HG03060 (cell line): Measurements from ENCODE around the gene GNA12.
"Not testable (repeated sequence)": the region's sequence is repeated elsewhere in the genome, so short reads cannot be mapped to it uniquely, and the experiment has no call there.

ENCODE experiments used
- ATAC-seq: cut with Tn5 transposase; IDR thresholded peaks from one replicate; pipeline ENCODE4 v1.9.1; 2021; ENCODE audit warnings: low read depth, moderate number of reproducible peaks; ENCODE audit not compliant: unreplicated experiment

The GNA12 gene

DNA sequence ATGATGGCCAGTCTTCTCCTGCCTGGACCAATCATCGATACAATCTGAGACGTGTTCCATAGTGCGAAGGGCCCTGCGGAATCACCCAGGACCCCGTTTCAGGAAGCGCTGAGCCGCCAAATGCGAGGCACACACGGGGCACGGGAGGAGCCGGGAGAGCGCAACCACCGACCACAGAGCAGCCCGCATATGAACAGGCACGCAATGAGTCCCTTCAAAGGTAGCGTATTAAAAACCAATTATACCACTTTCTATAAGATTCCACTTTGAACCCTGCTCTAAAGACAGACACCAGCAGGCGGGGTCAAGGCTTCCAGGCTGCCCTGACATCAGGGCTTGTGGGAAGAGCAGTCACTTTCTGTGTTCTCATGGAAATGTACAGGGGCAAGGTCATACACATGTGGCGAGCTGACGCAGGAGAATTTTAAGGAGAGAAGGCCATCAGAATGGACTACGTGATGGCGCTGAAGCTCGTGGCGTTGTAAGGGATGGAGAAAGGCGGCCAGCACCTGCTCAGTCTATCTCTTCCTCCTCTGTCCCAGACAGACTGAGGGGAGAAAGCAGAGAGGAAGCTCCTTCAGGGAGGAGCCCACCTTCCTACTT lies 109.9 kb downstream of the GNA12 start:
- ATAC-seq, result no peak

DNA sequence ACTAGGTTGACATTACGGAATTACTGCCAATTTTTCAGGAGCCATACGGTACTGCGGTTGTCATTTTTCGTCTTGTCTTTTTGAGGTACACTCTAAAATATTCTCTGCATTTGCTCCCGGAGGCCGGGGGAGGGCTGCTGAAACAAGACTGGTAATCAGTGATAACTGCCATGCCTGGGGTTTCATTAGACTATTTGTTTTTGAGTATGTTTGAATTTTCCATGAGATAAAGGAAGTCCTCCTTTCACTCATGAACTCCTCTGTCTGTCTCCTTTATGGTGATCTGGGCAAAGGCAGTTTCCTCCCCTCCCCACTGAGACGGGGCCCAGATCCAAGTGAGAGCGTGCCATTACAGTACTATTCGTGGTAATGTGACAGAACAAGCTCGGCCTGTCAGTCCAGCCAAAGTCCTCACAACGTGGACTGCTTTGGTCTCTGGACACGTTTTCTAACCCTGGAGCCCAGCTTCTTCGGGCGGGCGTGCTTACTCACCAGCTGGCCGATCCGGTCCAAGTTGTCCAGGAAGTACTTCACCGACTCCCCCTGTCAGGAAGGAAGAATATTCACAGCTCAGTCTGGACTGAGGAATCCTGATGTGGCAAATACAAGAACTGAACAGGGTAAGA lies 111.0 kb downstream of the GNA12 start:
- ATAC-seq, result no peak

DNA sequence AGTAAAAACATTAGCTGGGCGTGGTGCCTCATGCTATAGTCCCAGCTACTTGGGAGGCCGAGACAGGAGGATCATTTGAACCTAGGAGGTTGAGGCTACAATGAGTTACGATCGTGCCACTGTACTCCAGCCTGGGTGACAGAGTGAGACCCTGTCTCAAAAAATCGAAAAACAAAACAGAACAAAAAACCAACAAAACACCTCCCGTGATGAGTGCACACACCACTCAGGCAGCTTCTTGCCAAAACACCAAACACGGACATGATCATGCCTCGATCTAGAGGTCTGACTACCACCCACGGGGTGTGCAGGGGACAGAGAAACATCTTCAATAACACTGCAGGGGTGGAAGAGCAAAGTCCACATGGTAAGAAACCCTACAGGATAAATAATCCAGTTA lies 111.7 kb downstream of the GNA12 start:
- ATAC-seq, result no peak

DNA sequence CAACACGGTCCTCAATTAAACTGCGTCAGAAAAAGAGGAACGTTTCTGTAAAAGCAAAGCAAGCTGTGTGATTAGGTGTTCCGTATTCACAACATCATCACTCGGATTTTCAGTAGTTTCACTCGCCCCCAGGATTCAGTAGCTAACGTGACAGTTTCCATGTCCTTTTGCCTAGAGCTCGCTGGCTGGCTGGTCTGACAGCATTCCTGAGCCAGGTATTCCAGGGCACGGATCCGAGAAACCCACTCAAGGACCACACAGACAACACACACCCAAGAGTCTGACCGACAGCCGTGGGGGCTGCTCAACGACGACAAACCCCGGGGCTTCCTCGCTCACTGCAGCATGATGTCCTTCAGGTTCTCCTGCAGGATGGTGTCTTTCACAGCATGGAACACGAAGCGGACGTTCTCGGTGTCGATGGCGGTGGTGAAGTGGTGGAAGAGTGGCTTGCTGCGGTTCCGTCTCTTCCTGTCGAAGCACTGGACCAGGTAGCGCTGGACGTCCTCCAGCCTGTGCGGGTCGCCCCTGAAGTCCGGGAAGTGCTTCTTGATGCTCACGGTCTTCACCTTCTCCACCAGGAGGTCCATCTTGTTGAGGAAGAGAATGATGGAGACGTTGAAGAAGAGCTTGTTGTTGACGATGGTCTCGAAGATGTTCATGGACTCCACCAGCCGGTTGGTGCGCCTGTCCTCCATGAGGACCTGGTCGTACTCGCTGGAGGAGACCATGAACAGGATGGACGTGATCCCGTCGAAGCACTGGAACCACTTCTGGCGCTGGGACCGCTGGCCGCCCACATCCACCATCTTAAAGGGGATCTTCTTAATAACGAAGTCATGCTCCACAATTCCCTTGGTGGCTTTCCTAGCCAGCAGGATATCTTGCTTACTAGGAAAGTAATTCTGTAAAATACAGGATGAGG lies 113.0 kb downstream of the GNA12 start:
- no peak for ATAC-seq

DNA sequence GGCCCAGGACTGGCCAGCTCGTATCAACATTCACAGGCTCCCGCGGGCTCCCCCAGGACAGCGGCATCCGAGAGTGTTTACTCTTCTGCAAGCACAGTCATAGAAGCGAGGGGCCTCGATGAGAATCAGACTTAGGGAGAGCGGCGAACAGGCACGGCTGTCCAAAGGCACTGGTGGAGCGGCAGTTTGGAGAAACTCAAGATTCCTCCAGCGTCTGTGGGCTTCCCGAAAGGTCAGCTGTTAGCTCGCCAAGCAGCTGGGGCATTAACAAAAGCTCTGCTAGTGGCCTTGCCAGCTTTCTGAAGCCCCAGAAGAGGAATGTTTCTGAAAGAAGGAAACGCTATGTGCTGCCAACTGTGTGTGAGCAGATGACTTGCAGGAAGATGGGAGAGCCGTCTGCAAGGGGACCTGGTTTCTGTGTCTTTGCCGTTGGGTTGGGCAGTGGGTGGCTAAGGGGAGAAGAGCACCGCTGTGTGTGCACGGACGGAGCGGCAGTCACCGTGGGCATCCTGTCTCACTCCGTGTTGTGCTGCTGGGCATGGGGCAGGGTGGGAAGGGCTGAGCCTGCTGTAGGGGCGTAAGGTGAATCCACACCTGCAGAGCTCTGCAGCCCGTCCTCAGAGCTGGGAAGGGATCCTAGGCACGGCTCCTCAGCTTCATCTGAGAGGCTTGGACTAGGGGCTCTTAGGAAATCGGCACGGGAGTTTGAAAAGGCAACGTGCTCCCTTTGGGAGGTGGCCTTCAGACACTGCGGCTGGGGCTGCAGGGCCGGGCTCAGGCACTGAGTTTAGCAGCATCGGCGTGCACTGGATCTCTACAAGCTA lies 114.0 kb downstream of the GNA12 start:
- ATAC-seq, result no peak

DNA sequence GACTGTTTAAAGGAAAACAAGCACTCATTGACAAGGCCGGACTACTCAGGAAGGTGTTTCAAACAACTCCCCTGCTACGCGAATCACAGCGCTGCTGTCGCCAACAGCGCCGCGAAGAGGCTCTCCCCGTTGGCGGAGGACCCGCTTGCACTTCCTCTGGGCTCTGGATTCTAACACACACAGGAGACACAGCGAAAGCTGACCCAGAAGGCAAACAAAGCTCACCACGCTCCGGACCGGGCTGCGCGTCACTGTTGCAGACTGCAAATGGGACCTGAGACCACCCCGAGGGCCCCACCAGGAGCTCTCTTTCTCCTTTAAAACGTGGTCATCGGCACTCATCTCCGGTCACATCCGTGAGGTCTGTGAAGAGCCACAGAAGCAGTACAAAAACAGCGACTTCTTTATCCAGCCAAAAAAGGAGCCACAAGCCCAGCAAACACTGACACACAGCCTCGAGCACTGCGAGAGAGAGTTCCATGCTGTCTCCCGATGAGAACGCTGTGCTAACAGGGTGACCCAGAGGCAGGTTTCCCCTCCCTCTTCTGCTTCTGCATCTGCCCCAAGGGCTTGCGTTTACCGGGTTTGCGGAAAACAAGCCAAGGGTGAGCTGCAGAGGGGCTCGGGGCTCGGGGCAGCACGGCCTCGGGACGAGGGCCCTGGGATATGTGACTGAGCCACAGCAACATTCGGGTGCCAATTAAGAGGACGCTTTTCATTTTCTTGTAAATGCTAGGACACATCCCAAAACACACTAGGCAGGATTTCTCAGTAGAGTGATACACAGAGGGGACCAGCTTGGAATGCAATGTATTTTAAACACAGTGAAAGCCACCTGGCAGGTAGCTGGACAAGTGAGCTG lies 114.8 kb downstream of the GNA12 start:
- ATAC-seq, result no peak

DNA sequence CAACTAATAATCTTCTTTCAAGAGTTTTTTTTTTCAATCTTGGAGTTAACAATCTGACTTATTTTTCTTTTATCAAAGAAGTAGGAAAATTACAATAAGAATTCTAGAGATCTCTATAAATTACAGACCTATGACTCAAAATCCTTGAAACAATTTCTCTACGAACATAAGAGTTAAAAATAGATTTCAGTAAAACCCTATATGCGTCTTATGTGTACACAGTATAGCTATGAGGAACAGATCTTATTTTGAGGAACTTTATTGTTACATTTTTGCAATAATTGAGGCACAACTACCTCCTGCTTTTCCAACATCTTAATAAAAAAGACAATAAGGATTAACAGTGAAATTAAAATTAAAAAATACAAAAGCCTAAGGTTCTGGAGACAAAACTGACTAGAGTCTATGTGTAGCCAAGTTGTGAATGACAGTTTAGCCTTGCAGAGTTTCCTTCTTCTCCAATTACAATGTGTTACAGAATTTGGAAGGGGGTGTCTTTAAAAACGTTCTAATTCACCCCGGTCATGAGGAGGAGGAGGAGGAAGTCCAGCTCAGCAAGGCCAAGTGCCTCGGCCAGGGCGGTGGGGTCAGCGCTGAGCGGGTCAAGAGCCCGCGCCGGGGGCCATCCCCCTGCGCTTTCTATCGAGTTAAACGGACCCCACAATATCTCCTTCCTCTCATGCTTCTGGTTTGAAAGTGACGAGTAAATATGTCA lies 115.6 kb downstream of the GNA12 start:
- ATAC-seq, result no peak

DNA sequence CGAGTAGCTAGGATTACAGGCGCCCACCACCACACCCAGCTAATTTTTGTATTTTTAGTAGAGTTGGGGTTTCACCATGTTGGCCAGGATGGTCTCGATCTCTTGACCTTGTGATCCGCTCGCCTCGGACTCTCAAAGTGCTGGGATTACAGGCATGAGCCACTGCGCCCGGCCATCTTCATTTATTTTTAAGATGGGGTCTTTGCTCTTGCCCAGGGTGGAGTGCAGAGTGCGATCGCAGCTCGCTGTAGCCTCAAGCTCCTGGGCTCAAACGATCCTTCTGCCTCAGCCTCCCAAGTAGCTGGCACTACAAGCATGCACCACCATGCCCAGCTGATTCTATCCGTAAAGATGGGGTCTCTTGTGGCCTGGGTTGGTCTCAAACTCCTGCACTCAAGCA lies 116.9 kb downstream of the GNA12 start:
- ATAC-seq, result not testable (repeated sequence)

DNA sequence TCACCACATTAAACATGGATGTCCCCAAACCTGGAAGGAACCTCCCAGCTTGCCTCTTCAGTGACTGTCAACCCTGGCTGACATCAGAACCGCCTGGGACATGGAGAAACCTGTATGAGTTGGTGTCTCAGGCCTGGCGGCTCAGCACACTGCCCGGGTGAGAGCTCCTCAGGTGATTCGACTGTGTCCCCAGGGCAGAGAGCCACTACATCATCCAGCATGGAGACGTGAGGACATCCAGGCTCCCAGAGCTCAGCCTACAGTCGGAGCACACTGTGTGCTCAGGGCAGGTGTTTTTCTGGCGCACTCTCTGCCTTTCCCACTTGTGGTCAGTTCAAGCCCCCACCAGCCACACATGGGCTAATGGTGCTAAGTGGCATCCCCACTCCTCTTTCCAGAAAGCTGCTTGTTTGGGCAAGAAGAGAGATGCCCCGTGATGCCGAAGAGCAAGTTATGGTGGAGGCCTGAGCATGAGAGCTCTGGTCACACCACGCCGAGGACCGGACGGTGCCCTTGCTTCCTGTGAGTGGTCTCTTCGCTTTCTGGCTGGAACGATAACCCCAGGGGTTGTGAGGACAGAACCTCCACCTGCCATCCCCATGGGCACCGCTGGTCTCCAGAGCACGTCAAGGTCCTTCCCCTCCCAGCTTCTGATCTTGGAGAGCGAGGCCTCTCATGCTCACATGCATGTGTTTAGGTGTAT lies 117.6 kb downstream of the GNA12 start:
- ATAC-seq, result no peak

DNA sequence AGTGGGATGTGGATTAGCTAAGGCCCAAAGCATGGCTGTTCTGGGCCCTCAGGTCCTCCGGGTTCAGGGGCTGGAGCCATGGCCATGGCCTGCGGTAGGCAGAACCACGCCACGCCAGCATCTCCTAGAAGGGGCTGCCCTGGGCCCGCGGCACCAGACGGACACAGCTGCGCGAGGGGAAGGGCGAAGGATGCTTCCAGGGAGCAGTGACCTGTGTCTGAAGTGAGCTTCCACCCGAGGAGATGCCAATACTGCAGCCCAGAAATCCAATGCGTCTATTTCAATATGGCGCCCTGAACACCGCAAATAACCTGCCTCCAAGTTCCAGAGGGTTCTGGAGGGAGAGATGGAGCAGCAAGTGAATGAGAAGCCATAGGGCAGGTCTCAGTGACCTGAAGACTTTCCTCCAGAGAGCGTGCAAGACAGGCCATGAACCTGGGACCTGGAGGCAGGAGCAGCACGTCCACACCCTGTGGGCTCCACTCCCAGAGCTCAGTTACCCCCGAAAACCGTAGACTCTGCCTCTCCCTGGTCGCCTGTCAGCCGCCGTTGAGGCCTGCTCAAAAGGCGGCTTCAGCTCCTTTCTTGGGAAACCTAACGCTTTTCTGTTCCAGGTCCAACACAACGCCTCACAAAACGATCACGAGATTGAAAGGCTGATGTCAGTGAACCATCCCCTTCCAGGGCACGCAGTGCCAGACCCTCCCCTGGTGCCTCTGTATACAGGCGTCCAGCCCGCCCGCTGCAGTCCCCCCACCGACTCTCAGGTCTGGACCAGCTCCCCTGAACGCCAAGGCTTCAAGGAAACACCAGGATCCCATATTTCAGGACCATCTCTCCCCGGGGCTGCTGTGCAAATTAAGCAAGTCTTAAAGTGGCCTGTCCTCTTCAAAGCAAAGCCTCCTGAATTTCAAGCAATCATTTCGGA lies 118.7 kb downstream of the GNA12 start:
- ATAC-seq, result no peak

DNA sequence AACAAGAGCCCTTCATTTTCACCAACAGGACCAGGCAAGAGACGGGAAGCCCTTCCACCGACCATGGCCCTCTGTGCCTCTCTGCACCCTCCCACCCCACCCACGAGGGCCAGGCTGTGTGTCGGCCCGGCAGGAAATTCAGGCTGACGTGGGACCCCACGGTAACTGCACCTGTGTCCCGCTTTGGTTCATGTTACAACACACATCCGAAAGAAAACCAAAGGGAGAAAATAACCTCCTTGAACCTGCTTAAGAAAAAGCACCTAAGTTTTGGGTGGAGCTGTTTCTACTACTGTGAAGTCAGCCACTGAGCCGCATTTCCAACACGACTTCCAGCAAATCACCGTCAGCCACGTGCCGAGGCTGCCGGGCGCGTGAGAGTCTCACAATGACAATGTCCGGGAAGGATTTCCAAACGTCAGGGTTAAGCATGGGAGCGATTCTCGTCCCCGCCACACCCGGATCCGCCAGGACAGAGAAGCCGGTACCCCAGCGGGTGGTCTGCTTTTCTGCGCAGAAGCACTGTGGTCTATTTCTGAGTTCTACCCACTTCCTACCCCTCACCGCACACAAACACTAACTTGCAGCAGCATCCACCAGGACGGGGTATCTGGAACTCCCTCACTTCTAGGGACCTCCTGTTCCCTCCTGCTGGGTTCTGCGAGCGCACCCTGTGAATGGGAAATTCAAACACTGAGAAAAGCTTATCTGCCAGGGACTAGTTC lies 119.5 kb downstream of the GNA12 start:
- no peak for ATAC-seq

DNA sequence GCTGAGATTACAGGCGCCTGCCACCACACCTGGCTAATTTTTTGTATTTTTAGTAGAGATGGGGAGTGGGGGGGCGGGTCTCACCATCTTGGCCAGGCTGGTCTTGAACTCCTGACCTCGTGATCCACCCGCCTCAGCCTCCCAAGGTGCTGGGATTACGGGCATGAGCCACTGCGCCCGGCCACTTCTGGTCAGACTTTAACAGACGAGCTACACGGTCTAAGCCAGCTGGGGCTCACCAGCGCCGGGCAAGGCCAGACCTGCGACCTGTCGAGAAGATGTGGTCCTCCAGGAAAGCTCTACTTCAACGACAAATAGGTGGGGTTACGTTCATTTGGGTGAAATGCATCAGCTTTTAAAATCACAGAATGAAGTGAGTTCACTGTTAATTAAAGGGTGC lies 120.1 kb downstream of the GNA12 start:
- ATAC-seq, result not testable (repeated sequence)

DNA sequence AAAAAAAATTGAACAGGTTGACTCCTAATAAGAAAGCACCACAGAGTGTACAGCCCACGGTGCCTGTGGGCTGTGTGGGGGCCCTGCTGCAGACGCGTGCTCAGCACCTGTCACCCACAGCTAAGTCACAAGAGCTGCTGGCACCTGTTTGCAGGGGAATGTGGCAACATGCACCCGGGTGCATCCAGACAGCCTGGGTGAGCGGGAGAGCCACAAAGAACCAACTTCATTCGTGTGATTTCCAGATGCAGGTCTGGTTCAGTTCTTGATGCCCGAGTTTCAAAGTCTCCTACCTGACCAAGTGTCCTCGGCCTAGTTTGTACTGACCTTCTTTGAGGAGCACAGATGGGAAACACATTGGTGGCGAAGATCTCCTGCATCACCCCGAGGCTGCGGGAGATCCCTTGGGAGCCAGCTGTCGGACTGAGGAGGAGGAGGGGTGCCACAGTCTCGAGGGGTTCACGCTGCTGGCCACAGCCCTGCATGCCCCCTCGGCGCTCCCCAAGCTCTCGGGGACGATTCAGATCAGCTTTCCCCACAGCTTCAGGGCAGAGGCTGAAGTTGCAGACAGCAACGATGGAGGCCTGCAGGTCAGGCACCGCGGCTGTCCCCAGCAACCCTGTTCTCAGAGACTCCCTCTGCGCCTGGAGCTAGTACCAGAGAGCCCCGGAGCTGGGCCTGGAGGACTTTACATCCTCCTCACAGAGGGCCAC lies 120.8 kb downstream of the GNA12 start:
- ATAC-seq, result no peak

DNA sequence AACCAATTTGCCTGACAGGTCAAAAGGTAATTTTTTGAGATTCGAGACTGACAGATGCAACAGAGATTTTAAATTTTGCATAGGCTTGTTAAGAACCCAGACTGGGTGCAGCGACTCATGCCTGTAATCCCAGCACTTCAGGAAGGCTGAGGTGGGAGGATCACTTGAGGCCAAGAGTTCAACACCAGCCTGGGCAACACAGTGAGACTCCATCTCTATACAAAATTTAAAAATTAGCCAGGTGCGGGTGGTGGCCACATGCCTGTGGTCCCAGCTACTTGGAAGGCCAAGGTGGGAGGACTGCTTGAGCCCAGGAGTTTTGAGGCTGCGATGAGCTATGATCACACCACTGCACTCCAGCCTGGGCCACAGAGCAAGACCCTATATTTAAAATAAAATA lies 121.5 kb downstream of the GNA12 start:
- ATAC-seq, result no peak

DNA sequence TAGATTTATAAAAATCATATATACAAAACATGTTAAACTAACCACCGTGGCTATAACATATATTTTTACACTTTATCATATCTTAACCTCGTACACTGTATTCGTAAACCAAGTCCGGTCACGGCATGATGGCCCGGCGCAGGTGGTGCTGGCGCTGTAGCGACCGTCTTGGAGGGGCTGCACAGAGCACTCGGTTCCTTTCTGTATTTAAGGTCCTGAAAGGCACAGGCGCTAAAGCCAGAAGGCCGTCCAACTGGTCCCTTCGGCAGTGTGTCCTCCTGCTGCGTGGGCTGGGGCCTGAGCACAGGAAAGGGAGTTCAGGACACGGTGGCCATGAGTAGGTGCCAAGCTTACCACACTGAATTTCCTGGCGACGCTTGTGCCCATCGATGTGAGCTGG lies 122.3 kb downstream of the GNA12 start:
- ATAC-seq, result no peak

DNA sequence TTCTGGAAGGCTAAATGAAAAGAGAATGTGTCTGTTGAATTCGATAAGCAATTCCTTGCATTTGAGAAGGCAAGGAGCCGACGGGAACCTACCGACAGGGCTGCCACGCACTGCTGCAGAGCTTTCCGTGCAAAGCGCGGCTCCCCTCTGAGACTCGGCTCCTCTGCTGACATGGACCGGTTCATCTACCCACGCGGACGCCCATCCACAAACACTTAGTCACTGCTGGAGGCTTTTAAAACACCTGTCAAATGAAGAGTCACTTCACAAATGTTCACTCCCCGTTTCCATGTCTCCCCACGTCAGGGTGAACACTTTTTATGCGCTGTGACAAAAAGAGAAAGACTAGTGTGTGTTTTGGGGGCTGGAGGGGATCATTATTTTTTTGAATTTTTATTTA lies 124.1 kb downstream of the GNA12 start:
- no peak for ATAC-seq
